SKM-1 treated with dmso at 0.1 percent for 144 hours (cell line): Measurements from ENCODE around the gene TRAPPC12.
"Not testable (repeated sequence)": the region's sequence is repeated elsewhere in the genome, so short reads cannot be mapped to it uniquely, and the experiment has no call there.

ENCODE experiments used
- DNase-seq: peaks from one replicate; lab custom pipeline; 2025; ENCODE audit not compliant: unreplicated experiment; lab: John Stamatoyannopoulos, UW

The TRAPPC12 gene

GRCh38 chr2:3498783-3499394, 119.4 kb downstream of the TRAPPC12 start:
- DNase-seq: no peak

GRCh38 chr2:3500326-3500899, 120.9 kb downstream of the TRAPPC12 start:
- no peak for DNase-seq

- no peak for DNase-seq
Observed at GRCh38 chr2:3503046-3503445, 123.6 kb downstream of the TRAPPC12 start.

- no peak for DNase-seq
Observed at GRCh38 chr2:3503483-3503882, 124.0 kb downstream of the TRAPPC12 start.

GRCh38 chr2:3504741-3505140, 125.2 kb downstream of the TRAPPC12 start:
- DNase-seq: no peak

GRCh38 chr2:3505771-3506170, 126.3 kb downstream of the TRAPPC12 start:
- no peak for DNase-seq

- no peak for DNase-seq
Observed at GRCh38 chr2:3512086-3512485, 132.6 kb downstream of the TRAPPC12 start.

- DNase-seq: no peak
Observed at GRCh38 chr2:3513026-3513810, 133.7 kb downstream of the TRAPPC12 start.

GRCh38 chr2:3515438-3515837, 135.9 kb downstream of the TRAPPC12 start:
- not testable (repeated sequence) for DNase-seq

GRCh38 chr2:3516831-3517230, 137.3 kb downstream of the TRAPPC12 start:
- no peak for DNase-seq

GRCh38 chr2:3517948-3518495, 138.5 kb downstream of the TRAPPC12 start:
- DNase-seq: no peak

GRCh38 chr2:3518496-3519254, 139.2 kb downstream of the TRAPPC12 start:
- peak; percentile 88 for DNase-seq

GRCh38 chr2:3519255-3520205, 140.0 kb downstream of the TRAPPC12 start, which contains the start of gene ADI1:
Gene ADI1, minus strand, starts transcription at chr2:3519531. Its CDS starts 44 bp downstream, at chr2:3519487.
- peak; percentile 77 for DNase-seq

- DNase-seq: no peak
Observed at GRCh38 chr2:3520591-3520990, 141.1 kb downstream of the TRAPPC12 start.

- DNase-seq: no peak
Observed at GRCh38 chr2:3522961-3523421, 143.5 kb downstream of the TRAPPC12 start.

GRCh38 chr2:3523551-3524041, 144.1 kb downstream of the TRAPPC12 start:
- DNase-seq: no peak

- DNase-seq: no peak
Observed at GRCh38 chr2:3526871-3527270, 147.4 kb downstream of the TRAPPC12 start.

GRCh38 chr2:3527886-3528785, 148.6 kb downstream of the TRAPPC12 start:
- DNase-seq: no peak
